ENCODE measurements around the gene LHFPL3.
"Not testable (repeated sequence)": the region's sequence is repeated elsewhere in the genome, so short reads cannot be mapped to it uniquely, and the experiment has no call there.

The LHFPL3 gene

GRCh38 chr7:104686286-104686685 is 357.9 kb downstream of the LHFPL3 start:
- Histone ChIP-seq H3K4me1 (ENCODE audit: control insufficient read depth, insufficient read depth, low read length) (no peaks in the 10 kb centered on the region), H3K36me3 (ENCODE audit: control insufficient read depth, insufficient read depth, low read length) (no peaks in the 10 kb centered on the region), H3K9ac (ENCODE audit: low read length) (no peak overlapping the region)

GRCh38 chr7:104694710-104695109 is 366.3 kb downstream of the LHFPL3 start:
- Histone ChIP-seq H3K27me3 (ENCODE audit: control insufficient read depth, insufficient read depth, low read length) (no peaks in the 10 kb centered on the region), H3K36me3 (ENCODE audit: control insufficient read depth, insufficient read depth, low read length) (no peaks in the 10 kb centered on the region)

More at GRCh38 chr7:104686286-104686685, 357.9 kb downstream of the LHFPL3 start:
- H3K27me3 ChIP-seq (ENCODE audit: control insufficient read depth, insufficient read depth, low read length), result no peaks in the 10 kb centered on the region
- no peak overlapping the region for H3K4me3 ChIP-seq (ENCODE audit: low read length)
- H3K27ac ChIP-seq (ENCODE audit: low read depth, low read length), result no peak overlapping the region

GRCh38 chr7:104695563-104695962 is 367.2 kb downstream of the LHFPL3 start:
- H3K4me1 ChIP-seq (ENCODE audit: control insufficient read depth, insufficient read depth, low read length), result no peaks in the 10 kb centered on the region
- no peak overlapping the region for H3K4me3 ChIP-seq (ENCODE audit: low read length)
- H3K36me3 ChIP-seq (ENCODE audit: control insufficient read depth, insufficient read depth, low read length), result no peaks in the 10 kb centered on the region
- H3K9ac ChIP-seq (ENCODE audit: low read length), result no peak overlapping the region
- H3K27ac ChIP-seq (ENCODE audit: low read depth, low read length), result no peak overlapping the region
- H3K27me3 ChIP-seq (ENCODE audit: control insufficient read depth, insufficient read depth, low read length), result no peaks in the 10 kb centered on the region

More at GRCh38 chr7:104694710-104695109, 366.3 kb downstream of the LHFPL3 start:
- no peak overlapping the region for H3K4me3 ChIP-seq (ENCODE audit: low read length)
- no peaks in the 10 kb centered on the region for H3K4me1 ChIP-seq (ENCODE audit: control insufficient read depth, insufficient read depth, low read length)
- H3K9ac ChIP-seq (ENCODE audit: low read length), result no peak overlapping the region
- no peak overlapping the region for H3K27ac ChIP-seq (ENCODE audit: low read depth, low read length)

GRCh38 chr7:104700336-104700735 is 371.9 kb downstream of the LHFPL3 start:
- H3K9ac ChIP-seq (ENCODE audit: low read length), result no peak overlapping the region
- H3K27me3 ChIP-seq (ENCODE audit: control insufficient read depth, insufficient read depth, low read length), result no peaks in the 10 kb centered on the region
- H3K4me1 ChIP-seq (ENCODE audit: control insufficient read depth, insufficient read depth, low read length), result no peaks in the 10 kb centered on the region

GRCh38 chr7:104721027-104721426 is 392.6 kb downstream of the LHFPL3 start:
- not testable (repeated sequence) for H3K4me3 ChIP-seq (ENCODE audit: low read length); H3K4me1 ChIP-seq (ENCODE audit: control insufficient read depth, insufficient read depth, low read length); H3K27me3 ChIP-seq (ENCODE audit: control insufficient read depth, insufficient read depth, low read length); H3K36me3 ChIP-seq (ENCODE audit: control insufficient read depth, insufficient read depth, low read length); H3K27ac ChIP-seq (ENCODE audit: low read depth, low read length); H3K9ac ChIP-seq (ENCODE audit: low read length)

More at GRCh38 chr7:104700336-104700735, 371.9 kb downstream of the LHFPL3 start:
- no peaks in the 10 kb centered on the region for H3K36me3 ChIP-seq (ENCODE audit: control insufficient read depth, insufficient read depth, low read length)
- H3K4me3 ChIP-seq (ENCODE audit: low read length), result no peak overlapping the region
- no peak overlapping the region for H3K27ac ChIP-seq (ENCODE audit: low read depth, low read length)

- H3K27me3 ChIP-seq (ENCODE audit: control insufficient read depth, insufficient read depth, low read length), result no peaks in the 10 kb centered on the region
- H3K4me3 ChIP-seq (ENCODE audit: low read length), result no peak overlapping the region
- H3K36me3 ChIP-seq (ENCODE audit: control insufficient read depth, insufficient read depth, low read length), result no peaks in the 10 kb centered on the region
- no peak overlapping the region for H3K27ac ChIP-seq (ENCODE audit: low read depth, low read length)
- H3K4me1 ChIP-seq (ENCODE audit: control insufficient read depth, insufficient read depth, low read length), result no peaks in the 10 kb centered on the region
- no peak overlapping the region for H3K9ac ChIP-seq (ENCODE audit: low read length)
These were observed 394.6 kb downstream of the LHFPL3 start for GRCh38 chr7:104723001-104723400.

GRCh38 chr7:104758504-104758903 is 430.1 kb downstream of the LHFPL3 start:
- Histone ChIP-seq H3K27me3 (ENCODE audit: control insufficient read depth, insufficient read depth, low read length) (no peaks in the 10 kb centered on the region), H3K4me1 (ENCODE audit: control insufficient read depth, insufficient read depth, low read length) (no peaks in the 10 kb centered on the region), H3K36me3 (ENCODE audit: control insufficient read depth, insufficient read depth, low read length) (no peaks in the 10 kb centered on the region), H3K27ac (ENCODE audit: low read depth, low read length) (no peak overlapping the region), H3K4me3 (ENCODE audit: low read length) (no peak overlapping the region), H3K9ac (ENCODE audit: low read length) (no peak overlapping the region)

- no peak overlapping the region for H3K9ac ChIP-seq (ENCODE audit: low read length)
- H3K4me1 ChIP-seq (ENCODE audit: control insufficient read depth, insufficient read depth, low read length), result no peaks in the 10 kb centered on the region
- H3K27ac ChIP-seq (ENCODE audit: low read depth, low read length), result no peak overlapping the region
- H3K4me3 ChIP-seq (ENCODE audit: low read length), result no peak overlapping the region
- H3K27me3 ChIP-seq (ENCODE audit: control insufficient read depth, insufficient read depth, low read length), result no peaks in the 10 kb centered on the region
- H3K36me3 ChIP-seq (ENCODE audit: control insufficient read depth, insufficient read depth, low read length), result no peaks in the 10 kb centered on the region
These were observed 433.5 kb downstream of the LHFPL3 start for GRCh38 chr7:104761892-104762291.

- no peaks in the 10 kb centered on the region for H3K4me1 ChIP-seq (ENCODE audit: control insufficient read depth, insufficient read depth, low read length)
- H3K27me3 ChIP-seq (ENCODE audit: control insufficient read depth, insufficient read depth, low read length), result no peaks in the 10 kb centered on the region
- H3K36me3 ChIP-seq (ENCODE audit: control insufficient read depth, insufficient read depth, low read length), result no peaks in the 10 kb centered on the region
- no peak overlapping the region for H3K9ac ChIP-seq (ENCODE audit: low read length)
- no peak overlapping the region for H3K27ac ChIP-seq (ENCODE audit: low read depth, low read length)
- H3K4me3 ChIP-seq (ENCODE audit: low read length), result no peak overlapping the region
These were observed 438.7 kb downstream of the LHFPL3 start for GRCh38 chr7:104767113-104767512.

- Histone ChIP-seq H3K27me3 (ENCODE audit: control insufficient read depth, insufficient read depth, low read length) (no peaks in the 10 kb centered on the region), H3K36me3 (ENCODE audit: control insufficient read depth, insufficient read depth, low read length) (no peaks in the 10 kb centered on the region), H3K4me3 (ENCODE audit: low read length) (no peak overlapping the region), H3K9ac (ENCODE audit: low read length) (no peak overlapping the region), H3K4me1 (ENCODE audit: control insufficient read depth, insufficient read depth, low read length) (no peaks in the 10 kb centered on the region), H3K27ac (ENCODE audit: low read depth, low read length) (no peak overlapping the region)
These were observed 439.6 kb downstream of the LHFPL3 start for GRCh38 chr7:104767826-104768536.

- no peak overlapping the region for H3K27ac ChIP-seq (ENCODE audit: low read depth, low read length)
- H3K4me3 ChIP-seq (ENCODE audit: low read length), result no peak overlapping the region
- no peaks in the 10 kb centered on the region for H3K27me3 ChIP-seq (ENCODE audit: control insufficient read depth, insufficient read depth, low read length)
- no peaks in the 10 kb centered on the region for H3K36me3 ChIP-seq (ENCODE audit: control insufficient read depth, insufficient read depth, low read length)
- no peaks in the 10 kb centered on the region for H3K4me1 ChIP-seq (ENCODE audit: control insufficient read depth, insufficient read depth, low read length)
- H3K9ac ChIP-seq (ENCODE audit: low read length), result no peak overlapping the region
These were observed 444.3 kb downstream of the LHFPL3 start for GRCh38 chr7:104772405-104773345.

- Histone ChIP-seq H3K9ac (ENCODE audit: low read length) (no peak overlapping the region), H3K36me3 (ENCODE audit: control insufficient read depth, insufficient read depth, low read length) (no peaks in the 10 kb centered on the region), H3K27me3 (ENCODE audit: control insufficient read depth, insufficient read depth, low read length) (no peaks in the 10 kb centered on the region), H3K4me3 (ENCODE audit: low read length) (no peak overlapping the region), H3K27ac (ENCODE audit: low read depth, low read length) (no peak overlapping the region), H3K4me1 (ENCODE audit: control insufficient read depth, insufficient read depth, low read length) (no peaks in the 10 kb centered on the region)
These were observed 445.4 kb downstream of the LHFPL3 start for GRCh38 chr7:104773796-104774195.
